ENCODE data around the gene DDX21. TPM values are rescaled to one million over a fixed set of nuclear protein-coding genes. Genes with fewer than 3 reads are reported as not detected.

Gene DDX21
- total RNA-seq, 1 donor from 2014 or later, result 19.6 TPM

- intact Hi-C loops (cut with DNase I), result no loop called here
- ATAC-seq (no peak), DNase-seq (ENCODE audit: missing footprints) (no peak)
Measured at GRCh38 chr10:69033256-69033655, 77.3 kb downstream of the DDX21 start.

Other genes starting within 250 kb of the DDX21 start
- 32.0 TPM for gene CCAR1, start 234.9 kb upstream of the DDX21 start, total RNA-seq
- gene STOX1, start 128.6 kb upstream of the DDX21 start, total RNA-seq, result 0.41 TPM
- 21.5 TPM for gene DDX50, start 54.9 kb upstream of the DDX21 start, total RNA-seq
- gene KIFBP, start 32.6 kb downstream of the DDX21 start, total RNA-seq, result 52.2 TPM
- gene SRGN, start 131.9 kb downstream of the DDX21 start, total RNA-seq, result 50.2 TPM
- gene VPS26A, start 168.0 kb downstream of the DDX21 start, total RNA-seq, result 32.5 TPM
- gene SUPV3L1, start 224.1 kb downstream of the DDX21 start, total RNA-seq, result 40.1 TPM